Measurements from ENCODE around the gene MYO5B. TPM values are rescaled to one million over a fixed set of nuclear protein-coding genes. Genes with fewer than 3 reads are reported as not detected.

Gene MYO5B
- total RNA-seq, 1 donor from 2014 or later = 63.1 TPM

GRCh38 chr18:49886891-49887764 lies 307.8 kb downstream of the MYO5B start:
- no peak for DNase-seq (ENCODE audit: low spot score)

- DNase-seq (ENCODE audit: low spot score) = no peak
These were observed 310.0 kb downstream of the MYO5B start for GRCh38 chr18:49884959-49885358.

- DNase-seq (ENCODE audit: low spot score) = no peak
These were observed 310.5 kb downstream of the MYO5B start for GRCh38 chr18:49884465-49884864.

- no peak for DNase-seq (ENCODE audit: low spot score)
These were observed 314.3 kb downstream of the MYO5B start for GRCh38 chr18:49880661-49881060.

- DNase-seq (ENCODE audit: low spot score) = no peak
These were observed 315.7 kb downstream of the MYO5B start for GRCh38 chr18:49879271-49879580.

GRCh38 chr18:49878567-49879270 lies 316.2 kb downstream of the MYO5B start:
- no peak for DNase-seq (ENCODE audit: low spot score)

GRCh38 chr18:49878015-49878414 lies 316.9 kb downstream of the MYO5B start:
- DNase-seq (ENCODE audit: low spot score) = no peak

GRCh38 chr18:49876536-49876935 lies 318.4 kb downstream of the MYO5B start:
- DNase-seq (ENCODE audit: low spot score) = no peak

- DNase-seq (ENCODE audit: low spot score) = no peak
These were observed 319.2 kb downstream of the MYO5B start for GRCh38 chr18:49875783-49876182.

GRCh38 chr18:49875155-49875554 lies 319.8 kb downstream of the MYO5B start:
- no peak for DNase-seq (ENCODE audit: low spot score)

GRCh38 chr18:49874238-49874637 lies 320.7 kb downstream of the MYO5B start:
- DNase-seq (ENCODE audit: low spot score) = no peak

- DNase-seq (ENCODE audit: low spot score) = no peak
These were observed 325.6 kb downstream of the MYO5B start for GRCh38 chr18:49869354-49869753.

- no peak for DNase-seq (ENCODE audit: low spot score)
These were observed 328.3 kb downstream of the MYO5B start for GRCh38 chr18:49866680-49867079.

- no peak for DNase-seq (ENCODE audit: low spot score)
These were observed 329.5 kb downstream of the MYO5B start for GRCh38 chr18:49865401-49865800.

- no peak for DNase-seq (ENCODE audit: low spot score)
These were observed 331.0 kb downstream of the MYO5B start for GRCh38 chr18:49863769-49864621.

GRCh38 chr18:49862656-49863385 lies 332.1 kb downstream of the MYO5B start:
- no peak for DNase-seq (ENCODE audit: low spot score)

- DNase-seq (ENCODE audit: low spot score) = no peak
These were observed 333.3 kb downstream of the MYO5B start for GRCh38 chr18:49861659-49862058.

GRCh38 chr18:49859725-49860124 lies 335.2 kb downstream of the MYO5B start:
- DNase-seq (ENCODE audit: low spot score) = no peak

- no peak for DNase-seq (ENCODE audit: low spot score)
These were observed 336.0 kb downstream of the MYO5B start for GRCh38 chr18:49859021-49859359.

- DNase-seq (ENCODE audit: low spot score) = peak; percentile 78
These were observed 336.5 kb downstream of the MYO5B start for GRCh38 chr18:49858309-49859020.

- DNase-seq (ENCODE audit: low spot score) = no peak
These were observed 337.2 kb downstream of the MYO5B start for GRCh38 chr18:49857708-49858107.
